Stimulated activated CD4-positive, alpha-beta T cell treated with anti-CD3 and anti-CD28 coated beads, TNF-alpha, amount 100 ng/mL, for 48 hours (primary cell): ENCODE measurements around the gene TUBAL3.
A peak's percentile ranks its signal among the peaks of the same experiment; 100 is the strongest.
"Not testable (repeated sequence)": the region's sequence is repeated elsewhere in the genome, so short reads cannot be mapped to it uniquely, and the experiment has no call there.

Source experiments
- DNase-seq, 3 donors: peaks; one replicate each; pipeline ENCODE4 v3.0.0-alpha.2; 2020; ENCODE audit warnings: low read depth in 3 of 3

TUBAL3 gene

GRCh38 chr10:5423771-5424170 is 19.1 kb upstream of the TUBAL3 start:
- no peak for DNase-seq

GRCh38 chr10:5419466-5420094 is 15.0 kb upstream of the TUBAL3 start:
- no peak for DNase-seq

GRCh38 chr10:5418584-5418983 is 14.0 kb upstream of the TUBAL3 start:
- no peak for DNase-seq

GRCh38 chr10:5416981-5417380 is 12.4 kb upstream of the TUBAL3 start:
- no peak for DNase-seq

- no peak for DNase-seq
Measured at GRCh38 chr10:5413012-5413938, 8.6 kb upstream of the TUBAL3 start.

GRCh38 chr10:5412277-5412941 is 7.8 kb upstream of the TUBAL3 start, which contains the start of gene NET1:
TSS of gene NET1 (plus strand) at chr10:5412557. CDS start at chr10:5412693, 136 bp downstream.
- DNase-seq: peak; percentile 59 to 62 (median 60)

GRCh38 chr10:5411941-5412276 is 7.3 kb upstream of the TUBAL3 start:
- no peak for DNase-seq

GRCh38 chr10:5410787-5411186 is 6.2 kb upstream of the TUBAL3 start:
- DNase-seq: not testable (repeated sequence)

GRCh38 chr10:5406918-5407317 is 2.3 kb upstream of the TUBAL3 start:
- DNase-seq: no peak

- DNase-seq: no peak
Measured at GRCh38 chr10:5402798-5403197, 1.8 kb downstream of the TUBAL3 start.

GRCh38 chr10:5400468-5401240 is 4.0 kb downstream of the TUBAL3 start:
- DNase-seq: no peak

GRCh38 chr10:5399332-5399731 is 5.3 kb downstream of the TUBAL3 start:
- no peak for DNase-seq

GRCh38 chr10:5396556-5397300 is 7.9 kb downstream of the TUBAL3 start:
- no peak for DNase-seq

GRCh38 chr10:5395168-5395567 is 9.5 kb downstream of the TUBAL3 start:
- DNase-seq: no peak

- no peak for DNase-seq
Measured at GRCh38 chr10:5393529-5393928, 11.1 kb downstream of the TUBAL3 start.

GRCh38 chr10:5391790-5392189 is 12.8 kb downstream of the TUBAL3 start:
- no peak for DNase-seq

- DNase-seq: no peak
Measured at GRCh38 chr10:5390607-5391205, 13.9 kb downstream of the TUBAL3 start.

- no peak for DNase-seq
Measured at GRCh38 chr10:5387169-5387568, 17.5 kb downstream of the TUBAL3 start.

- no peak for DNase-seq
Measured at GRCh38 chr10:5385224-5385623, 19.4 kb downstream of the TUBAL3 start.

GRCh38 chr10:5381187-5381586 is 23.4 kb downstream of the TUBAL3 start:
- DNase-seq: no peak

GRCh38 chr10:5380395-5380794 is 24.2 kb downstream of the TUBAL3 start:
- not testable (repeated sequence) for DNase-seq
